ENCODE results near the gene COMMD3. TPM values are rescaled to one million over a fixed set of nuclear protein-coding genes. Genes with fewer than 3 reads are reported as not detected.
"Not testable (repeated sequence)": the region's sequence is repeated elsewhere in the genome, so short reads cannot be mapped to it uniquely, and the experiment has no call there.

The COMMD3 gene
- total RNA-seq = 53.3 TPM

- ATAC-seq (peak; percentile 95), DNase-seq (ENCODE audit: low spot score) (peak; percentile 95)
- intact Hi-C loops (cut with DNase I) = loop anchor here (1.0 to 10.0 kb wide), 2 partner anchors 25 to 62 kb away; no protein-coding TSS in a partner anchor
Measured at GRCh38 chr10:22316286-22317075, at the start of gene COMMD3. TSS of gene COMMD3 (plus strand) at chr10:22316388. CDS start at chr10:22316418, 30 bp downstream.

GRCh38 chr10:22268503-22268902, 47.7 kb upstream of the COMMD3 start:
- ATAC-seq (no peak), DNase-seq (ENCODE audit: low spot score) (no peak)
- intact Hi-C loops (cut with DNase I) = no loop called here

GRCh38 chr10:22271786-22272185, 44.4 kb upstream of the COMMD3 start:
- DNase-seq (ENCODE audit: low spot score) = no peak
- intact Hi-C loops (cut with DNase I) = no loop called here
- no peak for ATAC-seq

GRCh38 chr10:22278441-22278782, 37.8 kb upstream of the COMMD3 start:
- DNase-seq (ENCODE audit: low spot score) (no peak), ATAC-seq (no peak)
- intact Hi-C loops (cut with DNase I) = no loop called here

GRCh38 chr10:22280078-22280477, 36.1 kb upstream of the COMMD3 start:
- ATAC-seq = no peak
- DNase-seq (ENCODE audit: low spot score) = no peak
- intact Hi-C loops (cut with DNase I) = no loop called here

- no peak for ATAC-seq
- intact Hi-C loops (cut with DNase I) = no loop called here
- no peak for DNase-seq (ENCODE audit: low spot score)
Measured at GRCh38 chr10:22285130-22285529, 31.1 kb upstream of the COMMD3 start.

GRCh38 chr10:22293747-22294404, 22.3 kb upstream of the COMMD3 start:
- no peak for ATAC-seq
- no peak for DNase-seq (ENCODE audit: low spot score)
- intact Hi-C loops (cut with DNase I) = no loop called here

- ATAC-seq (no peak), DNase-seq (ENCODE audit: low spot score) (no peak)
- intact Hi-C loops (cut with DNase I) = no loop called here
Measured at GRCh38 chr10:22294694-22295093, 21.5 kb upstream of the COMMD3 start.

GRCh38 chr10:22301193-22301592, 15.0 kb upstream of the COMMD3 start:
- ATAC-seq = no peak
- DNase-seq (ENCODE audit: low spot score) = no peak
- intact Hi-C loops (cut with DNase I) = no loop called here

GRCh38 chr10:22303461-22303860, 12.7 kb upstream of the COMMD3 start:
- intact Hi-C loops (cut with DNase I) = no loop called here
- ATAC-seq (no peak), DNase-seq (ENCODE audit: low spot score) (no peak)

GRCh38 chr10:22305721-22306120, 10.5 kb upstream of the COMMD3 start:
- intact Hi-C loops (cut with DNase I) = no loop called here
- no peak for ATAC-seq
- no peak for DNase-seq (ENCODE audit: low spot score)

GRCh38 chr10:22308390-22308789, 7.8 kb upstream of the COMMD3 start:
- ATAC-seq (no peak), DNase-seq (ENCODE audit: low spot score) (no peak)
- intact Hi-C loops (cut with DNase I) = no loop called here

- no peak for DNase-seq (ENCODE audit: low spot score)
- ATAC-seq = no peak
- intact Hi-C loops (cut with DNase I) = no loop called here
Measured at GRCh38 chr10:22309180-22310000, 6.8 kb upstream of the COMMD3 start.

- not testable (repeated sequence) for ATAC-seq; DNase-seq (ENCODE audit: low spot score)
- intact Hi-C loops (cut with DNase I) = loop anchor here (10.0 kb wide), 1 partner anchor 55 kb away; no protein-coding TSS in a partner anchor
Measured at GRCh38 chr10:22310012-22310411, 6.2 kb upstream of the COMMD3 start.

GRCh38 chr10:22310928-22311327, 5.3 kb upstream of the COMMD3 start:
- intact Hi-C loops (cut with DNase I) = loop anchor here (10.0 kb wide), 1 partner anchor 56 kb away; no protein-coding TSS in a partner anchor
- DNase-seq (ENCODE audit: low spot score) (no peak), ATAC-seq (no peak)

- intact Hi-C loops (cut with DNase I) = loop anchor here (10.0 kb wide), 1 partner anchor 60 kb away; no protein-coding TSS in a partner anchor
- no peak for ATAC-seq
- DNase-seq (ENCODE audit: low spot score) = no peak
Measured at GRCh38 chr10:22314852-22315251, 1.3 kb upstream of the COMMD3 start.

- ATAC-seq = peak; percentile 3
- intact Hi-C loops (cut with DNase I) = loop anchor here (1.0 to 10.0 kb wide), 2 partner anchors 26 to 61 kb away; no protein-coding TSS in a partner anchor
- DNase-seq (ENCODE audit: low spot score) = no peak
Measured at GRCh38 chr10:22315455-22316285, 518 bp upstream of the COMMD3 start.

- peak; percentile 17 for ATAC-seq
- no peak for DNase-seq (ENCODE audit: low spot score)
- intact Hi-C loops (cut with DNase I) = loop anchor here (10.0 kb wide), 1 partner anchor 62 kb away; no protein-coding TSS in a partner anchor
Measured at GRCh38 chr10:22317076-22317370, 835 bp downstream of the COMMD3 start.

All from sciatic nerve (tissue), 2 donors.